ENCODE data around the gene TEAD3.

The TEAD3 gene

GRCh38 chr6:35512006-35512405 lies 15.1 kb upstream of the TEAD3 start:
- no peak for DNase-seq

GRCh38 chr6:35511562-35511941 lies 14.7 kb upstream of the TEAD3 start:
- DNase-seq = no peak

- no peak for DNase-seq
These were observed 14.2 kb upstream of the TEAD3 start for GRCh38 chr6:35510916-35511561.

- no peak for DNase-seq
These were observed 11.7 kb upstream of the TEAD3 start for GRCh38 chr6:35508542-35508941.

- DNase-seq = no peak
These were observed 11.1 kb upstream of the TEAD3 start for GRCh38 chr6:35508027-35508426.

- DNase-seq = no peak
These were observed 10.3 kb upstream of the TEAD3 start for GRCh38 chr6:35507221-35507620.

GRCh38 chr6:35506536-35506935 lies 9.7 kb upstream of the TEAD3 start:
- no peak for DNase-seq

GRCh38 chr6:35505999-35506412 lies 9.1 kb upstream of the TEAD3 start:
- DNase-seq = no peak

- no peak for DNase-seq
These were observed 6.7 kb upstream of the TEAD3 start for GRCh38 chr6:35503534-35503933.

GRCh38 chr6:35501784-35502183 lies 4.9 kb upstream of the TEAD3 start:
- DNase-seq = no peak

- no peak for DNase-seq
These were observed 3.9 kb upstream of the TEAD3 start for GRCh38 chr6:35500782-35501181.

GRCh38 chr6:35499372-35499771 lies 2.5 kb upstream of the TEAD3 start:
- DNase-seq = no peak

- DNase-seq = no peak
These were observed 1.7 kb upstream of the TEAD3 start for GRCh38 chr6:35498422-35499067.

- no peak for DNase-seq
These were observed 917 bp upstream of the TEAD3 start for GRCh38 chr6:35497571-35498421.

- DNase-seq = no peak
These were observed 641 bp downstream of the TEAD3 start for GRCh38 chr6:35496036-35496840.

GRCh38 chr6:35495258-35496035 lies 1.4 kb downstream of the TEAD3 start:
- no peak for DNase-seq

GRCh38 chr6:35494161-35494563 lies 2.7 kb downstream of the TEAD3 start:
- no peak for DNase-seq

- no peak for DNase-seq
These were observed 3.4 kb downstream of the TEAD3 start for GRCh38 chr6:35493307-35493983.

- DNase-seq = no peak
These were observed 4.0 kb downstream of the TEAD3 start for GRCh38 chr6:35492974-35493284.

GRCh38 chr6:35492258-35492973 lies 4.5 kb downstream of the TEAD3 start:
- no peak for DNase-seq

- no peak for DNase-seq
These were observed 5.2 kb downstream of the TEAD3 start for GRCh38 chr6:35491558-35492257.
